Heart left ventricle (tissue), 13 donors: Measurements from ENCODE around the gene ST8SIA6.

Experiments
- CTCF ChIP-seq, 12 donors: fragments of 200-600 bp; sonication (generic) in 4 of 12; IDR thresholded peaks; one replicate each; pipeline versions ENCODE4 v1.5.0 to v1.8.0; 2018 to 2022; ENCODE audit warnings: antibody characterized with exemption in 12 of 12, mild to moderate bottlenecking in 5 of 12
- POLR2A ChIP-seq, 2 donors: fragments of 450-650 bp; IDR thresholded peaks; one replicate each; pipeline ENCODE4 v1.6.1; 2017; ENCODE audit warnings: antibody characterized with exemption in 2 of 2, mild to moderate bottlenecking in 2 of 2, moderate library complexity in 2 of 2
- donor health status: ischemic (EF 13 %, LVEDD 7.1; RV severe dilation, severe dysfunction).
- donor health status: DM: no; HTN: yes; CAD: no.
- donor health status: DM: no; HTN: no; CAD: no.
- donor health status: ischemic (EF 25% LVEDD 6.9; RV normal size, moderate dysfunction).
- donor health status: ischemic (EF 25% LVEDD 5.7; RV mildly dilated, moderate dysfunction).
- donor health status: ischemic (EF 35%, LVEDD 5.7; RV mildly dilated, moderate dysfunction).
- donor health status: nonischemic (EF 11% LVEDD 7.7; RV severe dilation, severe dysfunction).
- donor health status: DM: yes; HTN: yes; CAD: no.
- donor health status: PGD.
- donor health status: ischemic (EF 29% LVEDD 5.4; RV normal size, mild dysfunction).
- donor health status: nonischemic (EF 23%, LVEDD 6.1; RV moderate dilation, normal function).

GRCh38 chr10:17418249-17418648, 36.1 kb downstream of the ST8SIA6 start:
- TF ChIP-seq CTCF (IDR thresholded peaks at IDR 0.05) (no peak), POLR2A (IDR thresholded peaks at IDR 0.05) (no peak)
